Endothelial cell of umbilical vein (primary cell): Measurements from ENCODE around the gene LENG9. TPM values are rescaled to one million over a fixed set of nuclear protein-coding genes. Genes with fewer than 3 reads are reported as not detected.
"Not testable (repeated sequence)": the region's sequence is repeated elsewhere in the genome, so short reads cannot be mapped to it uniquely, and the experiment has no call there.

Source experiments
- BruUV-seq: library from RNA; stranded (reverse); fragments of 400-500 nt; replicated peaks from 2 replicates; lab custom pipeline; 2021; lab: Mats Ljungman, UMichigan
- CTCF ChIA-PET: fragments of 300-600, 350-600 bp; sonication (Branson Sonifier 250); formaldehyde crosslinking; loops from one replicate; lab custom pipeline; 2021; ENCODE audit warnings: antibody characterized with exemption, inconsistent platforms; lab: Charles Lee
- POLR2A ChIA-PET: fragments of 300-600, 350-600 bp; sonication (Branson Sonifier 250); formaldehyde crosslinking; loops from one replicate; lab custom pipeline; 2021; ENCODE audit warnings: antibody characterized with exemption, inconsistent platforms; lab: Charles Lee
- DNase-seq: peaks from one replicate; pipeline ENCODE4 v3.0.0-alpha.2; 2011; ENCODE audit warnings: low read depth, low spot score
- FAIRE-seq: peaks from 2 replicates; lab custom pipeline; 2011; peaks lifted over from hg19 to GRCh38; lab: Jason Lieb, UNC
- H2AFZ ChIP-seq: 2 replicates; pipeline ENCODE4 v1.6.0; 2012; ENCODE audit warnings: low read depth, low read length, control low read depth, inconsistent platforms
- H3K27ac ChIP-seq: 2 replicates; pipeline ENCODE4 v1.5.1; 2011; ENCODE audit warnings: low read depth, mild to moderate bottlenecking, control low read depth, low read length, moderate library complexity; ENCODE audit not compliant: insufficient read depth
- H3K27me3 ChIP-seq, 2 experiments: 2 replicates each; pipeline versions ENCODE4 v1.6.0 to v1.6.1; 2011; ENCODE audit warnings: low read length in 2 of 2, mixed read lengths in 1 of 2; ENCODE audit not compliant: control insufficient read depth in 2 of 2, insufficient read depth in 2 of 2
- H3K36me3 ChIP-seq, 2 experiments: 2 replicates in 1 of 2; 3 replicates in 1 of 2; pipeline ENCODE4 v1.5.1; 2011; ENCODE audit warnings: low read length in 2 of 2, mild to moderate bottlenecking in 1 of 2, moderate library complexity in 1 of 2; ENCODE audit not compliant: control insufficient read depth in 2 of 2, insufficient read depth in 2 of 2; ENCODE audit errors: extremely low read depth in 1 of 2
- H3K4me1 ChIP-seq: 3 replicates; pipeline ENCODE4 v1.5.1; 2011; ENCODE audit warnings: mild to moderate bottlenecking, low read length; ENCODE audit not compliant: control insufficient read depth, insufficient read depth; ENCODE audit errors: extremely low read depth
- H3K4me2 ChIP-seq: 2 replicates; pipeline ENCODE4 v1.6.1; 2011; ENCODE audit warnings: low read length, control low read depth, mixed read lengths; ENCODE audit not compliant: insufficient read depth
- H3K4me3 ChIP-seq, 3 experiments: fragments of 200-600 bp in 1 of 3; sonication (generic), shearing (Covaris generic) in 1 of 3; replicated peaks in 1 of 3; 2 replicates each; pipeline ENCODE4 v1.5.1; 2011 to 2016; ENCODE audit warnings: control low read depth in 3 of 3, low read length in 3 of 3, mild to moderate bottlenecking in 2 of 3, inconsistent platforms in 1 of 3, low read depth in 1 of 3, moderate library complexity in 1 of 3; ENCODE audit not compliant: insufficient read depth in 1 of 3
- H3K79me2 ChIP-seq: 2 replicates; pipeline ENCODE4 v1.6.0; 2012; ENCODE audit warnings: low read length, inconsistent platforms; ENCODE audit not compliant: control insufficient read depth, insufficient read depth
- H3K9ac ChIP-seq: replicated peaks from 2 replicates; pipeline ENCODE3; 2011; ENCODE audit warnings: low read length, control low read depth; ENCODE audit not compliant: insufficient read depth; ENCODE audit errors: extremely low read depth
- H3K9me1 ChIP-seq: replicated peaks from 3 replicates; pipeline ENCODE4 v1.6.0; 2011; ENCODE audit warnings: mild to moderate bottlenecking, low read length; ENCODE audit not compliant: control insufficient read depth, insufficient read depth; ENCODE audit errors: extremely low read depth
- H3K9me3 ChIP-seq: replicated peaks from 2 replicates; pipeline ENCODE4 v1.5.1; 2012; ENCODE audit warnings: low read length, inconsistent platforms; ENCODE audit not compliant: control insufficient read depth, insufficient read depth
- H4K20me1 ChIP-seq: replicated peaks from 2 replicates; pipeline ENCODE3; 2011; ENCODE audit warnings: mild to moderate bottlenecking, low read length; ENCODE audit not compliant: control insufficient read depth, insufficient read depth; ENCODE audit errors: extremely low read depth
- CTCF ChIP-seq, 2 donors: IDR thresholded peaks; 1 replicate in 1 of 2; 2 replicates in 1 of 2; pipeline ENCODE4 v1.5.1; 2011; ENCODE audit warnings: low read length in 2 of 2, mild to moderate bottlenecking in 2 of 2, moderate library complexity in 2 of 2, control low read depth in 1 of 2, inconsistent platforms in 1 of 2, low read depth in 1 of 2; ENCODE audit not compliant: insufficient read depth in 1 of 2; ENCODE audit errors: extremely low read depth in 1 of 2
- EZH2 ChIP-seq: IDR thresholded peaks from 2 replicates; pipeline ENCODE4 v1.6.1; 2012; ENCODE audit warnings: borderline replicate concordance, low read depth, mild to moderate bottlenecking, moderate library complexity, low read length, inconsistent platforms; ENCODE audit not compliant: severe bottlenecking
- FOS ChIP-seq: IDR thresholded peaks from 2 replicates; pipeline ENCODE4 v1.6.1; 2011; ENCODE audit warnings: mild to moderate bottlenecking, low read length, moderate library complexity, borderline replicate concordance; ENCODE audit not compliant: insufficient read depth
- GATA2 ChIP-seq: IDR thresholded peaks from 2 replicates; pipeline ENCODE4 v1.7.0; 2011; ENCODE audit warnings: low read depth, mild to moderate bottlenecking, moderate library complexity, mixed read lengths, low read length; ENCODE audit not compliant: insufficient read length, insufficient read depth
- JUN ChIP-seq: IDR thresholded peaks from 2 replicates; pipeline ENCODE4 v1.6.1; 2011; ENCODE audit warnings: borderline replicate concordance, low read depth; ENCODE audit not compliant: insufficient read length, insufficient read depth
- MAX ChIP-seq: IDR thresholded peaks from 2 replicates; pipeline ENCODE4 v1.6.1; 2011; ENCODE audit not compliant: insufficient read depth, insufficient read length
- MYC ChIP-seq: IDR thresholded peaks from one replicate; pipeline ENCODE4 v1.6.1; 2011; ENCODE audit warnings: mild to moderate bottlenecking, low read depth, low read length
- dilution Hi-C: fragments of 300-500 bp; cut with MboI; formaldehyde crosslinking; loops from one replicate; pipeline ENCODE4 v1.15.0; 2019; ENCODE audit warnings: low sequenced_read_pairs; ENCODE audit not compliant: extremely low pct_ligation_motif_present
- intact Hi-C: fragments of 100-400 bp; cut with micrococcal nuclease; formaldehyde crosslinking; loops from one replicate; pipeline ENCODE4 v1.10.0; 2022
- polyA plus RNA-seq, 4 experiments: library from polyadenylated mRNA; depleted of rRNA in 3 of 4; stranded (reverse) in 3 of 4; unstranded in 1 of 4; fragments of >200 nt; gene quantifications; 2 replicates each; pipeline versions ENCODE4 v1.2.1 to v1.2.3, GENCODE V29; 2011 to 2012; ENCODE audit warnings: missing spikeins in 1 of 4
- total RNA-seq: library from RNA; stranded (reverse); gene quantifications from 2 replicates; pipeline ENCODE4 v1.2.3, GENCODE V29; 2021

The LENG9 gene
- total and polyA plus RNA-seq, 2 donors (not counting 3 experiments of a cell fraction or from before 2014, with no cell fraction given) = 0.97 to 2.8 TPM

GRCh38 chr19:54493967-54494585, 30.5 kb upstream of the LENG9 start:
- Histone ChIP-seq H3K27me3 (no peaks in the 10 kb centered on the region), H3K4me2 (no peak overlapping the region), H3K9me1 (no peaks in the 10 kb centered on the region), H3K27ac (no peak overlapping the region), H2AFZ (no peak overlapping the region), H3K79me2 (no peaks in the 10 kb centered on the region), H4K20me1 (no peaks in the 10 kb centered on the region), H3K9me3 (no peaks in the 10 kb centered on the region), H3K4me1 (no peaks in the 10 kb centered on the region), H3K4me3 (no peak overlapping the region), H3K9ac (no peak overlapping the region), H3K36me3 (no peaks in the 10 kb centered on the region)
- TF ChIP-seq GATA2 (no peak), EZH2 (no peak), FOS (no peak), JUN (no peak), CTCF (IDR thresholded peaks at IDR 0.05; ENCODE audit: extremely low read depth in 1 of 2, insufficient read depth in 1 of 2, low read depth in 1 of 2, low read length in 2 of 2) (no peak), MAX (no peak), MYC (no peak)
- DNase-seq (no peak), FAIRE-seq (no peak)
- dilution Hi-C loops (no loop called here), intact Hi-C loops (no loop called here)
- POLR2A ChIA-PET = no interaction called here
- no TSS peak for BruUV-seq
- CTCF ChIA-PET = no interaction called here

- BruUV-seq, H3K9me3 ChIP-seq, H4K20me1 ChIP-seq, intact Hi-C loops, DNase-seq, H3K4me1 ChIP-seq, CTCF ChIA-PET, H3K9me1 ChIP-seq, POLR2A ChIA-PET, H3K79me2 ChIP-seq, H2AFZ ChIP-seq, H3K9ac ChIP-seq, FAIRE-seq, H3K36me3 ChIP-seq, H3K4me2 ChIP-seq, dilution Hi-C loops, H3K27me3 ChIP-seq, H3K27ac ChIP-seq, H3K4me3 ChIP-seq: not testable (repeated sequence)
Observed at GRCh38 chr19:54493056-54493455, 29.5 kb upstream of the LENG9 start.
